Esophagus muscularis mucosa (tissue), 3 donors: ENCODE results near the gene FAM32A.

Source experiments
- POLR2AphosphoS5 ChIP-seq, 2 donors: sonication (generic); formaldehyde crosslinking; IDR thresholded peaks; one replicate each; pipeline ENCODE4 v1.6.1; 2017; ENCODE audit warnings: antibody characterized with exemption in 2 of 2
- TF ChIP-seq, protein P1 (sequence below), 3 experiments: fragments of 200-600 bp in 2 of 3; fragments of 450-650 bp in 1 of 3; sonication (generic) in 2 of 3; IDR thresholded peaks; one replicate each; pipeline ENCODE4 v1.5.1; 2017 to 2019; ENCODE audit warnings: antibody characterized with exemption in 3 of 3, mild to moderate bottlenecking in 2 of 3, moderate library complexity in 1 of 3

DNA sequence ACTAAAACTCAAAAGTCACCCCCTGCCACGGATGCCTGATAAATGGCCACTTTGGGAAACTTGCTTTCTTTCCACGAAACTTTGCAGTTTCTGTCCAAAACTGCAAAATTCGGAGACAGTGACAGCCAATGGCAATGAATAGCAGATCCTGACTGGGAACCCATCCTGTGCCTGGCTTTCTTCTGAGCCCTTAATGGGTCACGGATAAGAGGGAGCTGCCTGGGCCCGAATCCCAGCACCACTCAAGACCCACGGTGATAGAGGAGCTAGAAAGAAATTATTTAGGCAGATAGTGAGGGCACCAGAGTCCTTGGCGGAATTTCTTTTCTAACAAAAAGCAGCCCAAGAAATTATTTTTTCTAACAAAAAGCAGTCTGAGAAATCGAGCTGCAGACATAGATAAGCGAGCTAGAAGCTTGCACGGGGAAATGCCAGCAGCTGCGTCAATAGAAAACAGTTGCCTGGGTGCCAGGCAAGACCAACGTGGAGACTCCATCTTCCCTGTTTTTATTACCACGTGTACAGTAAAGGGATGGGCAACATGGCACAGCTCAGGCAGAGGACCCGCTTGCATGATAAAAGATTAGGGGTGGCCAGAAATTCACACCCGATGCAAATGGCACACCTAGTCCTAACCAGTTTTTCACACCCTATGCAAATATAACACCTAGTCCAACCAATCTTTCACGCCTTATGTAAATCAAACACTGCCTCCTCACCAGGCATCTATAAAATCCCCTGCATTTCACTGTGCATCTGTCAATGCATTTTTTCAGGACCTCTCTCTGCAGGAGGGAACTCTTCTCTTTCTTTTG lies 48.8 kb upstream of the FAM32A start:
- no peak for TF ChIP-seq POLR2AphosphoS5 (IDR thresholded peaks at IDR 0.05)
- TF ChIP-seq, protein P1, sequence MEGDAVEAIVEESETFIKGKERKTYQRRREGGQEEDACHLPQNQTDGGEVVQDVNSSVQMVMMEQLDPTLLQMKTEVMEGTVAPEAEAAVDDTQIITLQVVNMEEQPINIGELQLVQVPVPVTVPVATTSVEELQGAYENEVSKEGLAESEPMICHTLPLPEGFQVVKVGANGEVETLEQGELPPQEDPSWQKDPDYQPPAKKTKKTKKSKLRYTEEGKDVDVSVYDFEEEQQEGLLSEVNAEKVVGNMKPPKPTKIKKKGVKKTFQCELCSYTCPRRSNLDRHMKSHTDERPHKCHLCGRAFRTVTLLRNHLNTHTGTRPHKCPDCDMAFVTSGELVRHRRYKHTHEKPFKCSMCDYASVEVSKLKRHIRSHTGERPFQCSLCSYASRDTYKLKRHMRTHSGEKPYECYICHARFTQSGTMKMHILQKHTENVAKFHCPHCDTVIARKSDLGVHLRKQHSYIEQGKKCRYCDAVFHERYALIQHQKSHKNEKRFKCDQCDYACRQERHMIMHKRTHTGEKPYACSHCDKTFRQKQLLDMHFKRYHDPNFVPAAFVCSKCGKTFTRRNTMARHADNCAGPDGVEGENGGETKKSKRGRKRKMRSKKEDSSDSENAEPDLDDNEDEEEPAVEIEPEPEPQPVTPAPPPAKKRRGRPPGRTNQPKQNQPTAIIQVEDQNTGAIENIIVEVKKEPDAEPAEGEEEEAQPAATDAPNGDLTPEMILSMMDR (IDR thresholded peaks at IDR 0.05) = no peak
